Measurements from ENCODE around the gene TAOK3.
"Not testable (repeated sequence)": the region's sequence is repeated elsewhere in the genome, so short reads cannot be mapped to it uniquely, and the experiment has no call there.

TAOK3 gene

GRCh38 chr12:118345355-118345754 lies 27.4 kb downstream of the TAOK3 start:
- in situ Hi-C loops (cut with MboI; ENCODE audit: low sequenced_read_pairs): no loop called here

- in situ Hi-C loops (cut with MboI; ENCODE audit: low sequenced_read_pairs): no loop called here
Observed at GRCh38 chr12:118344829-118345228, 27.9 kb downstream of the TAOK3 start.

- in situ Hi-C loops (cut with MboI; ENCODE audit: low sequenced_read_pairs): no loop called here
Observed at GRCh38 chr12:118342090-118342489, 30.6 kb downstream of the TAOK3 start.

- in situ Hi-C loops (cut with MboI; ENCODE audit: low sequenced_read_pairs): no loop called here
Observed at GRCh38 chr12:118337194-118337838, 35.4 kb downstream of the TAOK3 start.

- in situ Hi-C loops (cut with MboI; ENCODE audit: low sequenced_read_pairs): no loop called here
Observed at GRCh38 chr12:118336123-118336522, 36.6 kb downstream of the TAOK3 start.

- in situ Hi-C loops (cut with MboI; ENCODE audit: low sequenced_read_pairs): no loop called here
Observed at GRCh38 chr12:118334939-118335567, 37.7 kb downstream of the TAOK3 start.

GRCh38 chr12:118334241-118334640 lies 38.5 kb downstream of the TAOK3 start:
- in situ Hi-C loops (cut with MboI; ENCODE audit: low sequenced_read_pairs): no loop called here

- in situ Hi-C loops (cut with MboI; ENCODE audit: low sequenced_read_pairs): no loop called here
Observed at GRCh38 chr12:118332511-118332910, 40.2 kb downstream of the TAOK3 start.

GRCh38 chr12:118330421-118331018 lies 42.2 kb downstream of the TAOK3 start:
- in situ Hi-C loops (cut with MboI; ENCODE audit: low sequenced_read_pairs): no loop called here

GRCh38 chr12:118328486-118329330 lies 44.0 kb downstream of the TAOK3 start:
- in situ Hi-C loops (cut with MboI; ENCODE audit: low sequenced_read_pairs): no loop called here

- in situ Hi-C loops (cut with MboI; ENCODE audit: low sequenced_read_pairs): no loop called here
Observed at GRCh38 chr12:118327391-118327790, 45.3 kb downstream of the TAOK3 start.

- in situ Hi-C loops (cut with MboI; ENCODE audit: low sequenced_read_pairs): no loop called here
Observed at GRCh38 chr12:118326991-118327390, 45.7 kb downstream of the TAOK3 start.

GRCh38 chr12:118325081-118325480 lies 47.6 kb downstream of the TAOK3 start:
- in situ Hi-C loops (cut with MboI; ENCODE audit: low sequenced_read_pairs): no loop called here

GRCh38 chr12:118319627-118320026 lies 53.1 kb downstream of the TAOK3 start:
- in situ Hi-C loops (cut with MboI; ENCODE audit: low sequenced_read_pairs): no loop called here

GRCh38 chr12:118318744-118319143 lies 54.0 kb downstream of the TAOK3 start:
- in situ Hi-C loops (cut with MboI; ENCODE audit: low sequenced_read_pairs): no loop called here

GRCh38 chr12:118317729-118318128 lies 55.0 kb downstream of the TAOK3 start:
- in situ Hi-C loops (cut with MboI; ENCODE audit: low sequenced_read_pairs): no loop called here

- in situ Hi-C loops (cut with MboI; ENCODE audit: low sequenced_read_pairs): no loop called here
Observed at GRCh38 chr12:118315821-118316220, 56.9 kb downstream of the TAOK3 start.

GRCh38 chr12:118312578-118312977 lies 60.1 kb downstream of the TAOK3 start:
- in situ Hi-C loops (cut with MboI; ENCODE audit: low sequenced_read_pairs): no loop called here

GRCh38 chr12:118311666-118312065 lies 61.0 kb downstream of the TAOK3 start:
- in situ Hi-C loops (cut with MboI; ENCODE audit: low sequenced_read_pairs): no loop called here

- in situ Hi-C loops (cut with MboI; ENCODE audit: low sequenced_read_pairs): no loop called here
Observed at GRCh38 chr12:118310320-118310719, 62.4 kb downstream of the TAOK3 start.

- in situ Hi-C loops (cut with MboI; ENCODE audit: low sequenced_read_pairs): not testable (repeated sequence)
Observed at GRCh38 chr12:118308006-118308405, 64.7 kb downstream of the TAOK3 start.

All from HL-60/S4 (cell line).